ENCODE results near the gene NAPSA. TPM values are rescaled to one million over a fixed set of nuclear protein-coding genes. Genes with fewer than 3 reads are reported as not detected.
A peak's percentile ranks its signal among the peaks of the same experiment; 100 is the strongest.

NAPSA gene
- total and polyA plus RNA-seq, 9 of the 15 experiments (the other 6 are each of a cell fraction or from before 2014, with no cell fraction given), result 0.25 to 1.9 (median 0.69) TPM

GRCh38 chr19:50315773-50316448, 49.5 kb downstream of the NAPSA start (continued):
- TF ChIP-seq ZBTB40 (IDR thresholded peaks at IDR 0.05), result no peak
- no peak for TF ChIP-seq ZBTB40 (CRISPR knock-in tag; IDR thresholded peaks at IDR 0.05)
- no peak for TF ChIP-seq HNRNPUL1 (IDR thresholded peaks at IDR 0.05; ENCODE audit: low read length)
- TF ChIP-seq TRIM24 (IDR thresholded peaks at IDR 0.05), result 0 out of 4 replicates have a peak, but pooled peaks of 1 of the 2 experiments have one; percentile 42
- TF ChIP-seq ZNF174 (CRISPR knock-in tag; IDR thresholded peaks at IDR 0.05), result no peak
- TF ChIP-seq ZNF589 (CRISPR knock-in tag; IDR thresholded peaks at IDR 0.05; ENCODE audit: low read depth), result no peak
- no peak for TF ChIP-seq MXI1 (IDR thresholded peaks at IDR 0.05; ENCODE audit: low read depth, low read length)
- no peak for TF ChIP-seq RREB1 (CRISPR knock-in tag; IDR thresholded peaks at IDR 0.05)
- TF ChIP-seq ZBTB2 (IDR thresholded peaks at IDR 0.05), result 0 out of 2 replicates have a peak, but pooled peaks have one; percentile 56
- no peak for TF ChIP-seq ESRRA (IDR thresholded peaks at IDR 0.05; ENCODE audit: borderline replicate concordance, low read depth)
- no peak for TF ChIP-seq ZBTB1 (CRISPR knock-in tag; IDR thresholded peaks at IDR 0.05; ENCODE audit: borderline replicate concordance, low read depth)
- TF ChIP-seq SIN3B (IDR thresholded peaks at IDR 0.05; ENCODE audit: low read depth), result no peak

Data from K562 (cell line).